Skeletal muscle tissue (tissue), 4 donors: ENCODE measurements around the gene PDPR. TPM values are rescaled to one million over a fixed set of nuclear protein-coding genes. Genes with fewer than 3 reads are reported as not detected.
"Not testable (repeated sequence)": the region's sequence is repeated elsewhere in the genome, so short reads cannot be mapped to it uniquely, and the experiment has no call there.

Source experiments
- H3K27ac ChIP-seq: one replicate; pipeline ENCODE4 v1.7.0; 2013; ENCODE audit warnings: mild to moderate bottlenecking, low read depth, low read length, inconsistent platforms
- H3K27me3 ChIP-seq, 3 donors: one replicate each; pipeline ENCODE4 v1.7.0; 2013; ENCODE audit warnings: low read length in 3 of 3; ENCODE audit not compliant: control insufficient read depth in 3 of 3, insufficient read depth in 3 of 3
- H3K36me3 ChIP-seq, 3 donors: one replicate each; pipeline ENCODE4 v1.7.0; 2013; ENCODE audit warnings: low read length in 3 of 3; ENCODE audit not compliant: control insufficient read depth in 3 of 3, insufficient read depth in 3 of 3
- H3K4me1 ChIP-seq, 3 donors: one replicate each; pipeline ENCODE4 v1.7.0; 2013; ENCODE audit warnings: low read length in 3 of 3, mild to moderate bottlenecking in 3 of 3; ENCODE audit not compliant: control insufficient read depth in 3 of 3, insufficient read depth in 3 of 3
- H3K4me3 ChIP-seq, 3 donors: one replicate each; pipeline ENCODE4 v1.7.0; 2013; ENCODE audit warnings: low read length in 3 of 3
- H3K9ac ChIP-seq, 3 donors: one replicate each; pipeline ENCODE4 v1.7.0; 2013; ENCODE audit warnings: low read length in 3 of 3, mild to moderate bottlenecking in 3 of 3, moderate library complexity in 2 of 3, low read depth in 1 of 3
- H3K9me3 ChIP-seq, 3 donors: one replicate each; pipeline ENCODE4 v1.7.0; 2013; ENCODE audit warnings: low read length in 3 of 3; ENCODE audit not compliant: control insufficient read depth in 3 of 3
- total RNA-seq: library from RNA; depleted of rRNA; stranded (reverse); fragments of >200 nt; gene quantifications from one replicate; pipeline ENCODE4 v1.2.3, GENCODE V29; 2014
- donor health status: Osteomylitis.

PDPR gene
- total RNA-seq, 1 donor from 2014 or later, result 16.2 TPM

DNA sequence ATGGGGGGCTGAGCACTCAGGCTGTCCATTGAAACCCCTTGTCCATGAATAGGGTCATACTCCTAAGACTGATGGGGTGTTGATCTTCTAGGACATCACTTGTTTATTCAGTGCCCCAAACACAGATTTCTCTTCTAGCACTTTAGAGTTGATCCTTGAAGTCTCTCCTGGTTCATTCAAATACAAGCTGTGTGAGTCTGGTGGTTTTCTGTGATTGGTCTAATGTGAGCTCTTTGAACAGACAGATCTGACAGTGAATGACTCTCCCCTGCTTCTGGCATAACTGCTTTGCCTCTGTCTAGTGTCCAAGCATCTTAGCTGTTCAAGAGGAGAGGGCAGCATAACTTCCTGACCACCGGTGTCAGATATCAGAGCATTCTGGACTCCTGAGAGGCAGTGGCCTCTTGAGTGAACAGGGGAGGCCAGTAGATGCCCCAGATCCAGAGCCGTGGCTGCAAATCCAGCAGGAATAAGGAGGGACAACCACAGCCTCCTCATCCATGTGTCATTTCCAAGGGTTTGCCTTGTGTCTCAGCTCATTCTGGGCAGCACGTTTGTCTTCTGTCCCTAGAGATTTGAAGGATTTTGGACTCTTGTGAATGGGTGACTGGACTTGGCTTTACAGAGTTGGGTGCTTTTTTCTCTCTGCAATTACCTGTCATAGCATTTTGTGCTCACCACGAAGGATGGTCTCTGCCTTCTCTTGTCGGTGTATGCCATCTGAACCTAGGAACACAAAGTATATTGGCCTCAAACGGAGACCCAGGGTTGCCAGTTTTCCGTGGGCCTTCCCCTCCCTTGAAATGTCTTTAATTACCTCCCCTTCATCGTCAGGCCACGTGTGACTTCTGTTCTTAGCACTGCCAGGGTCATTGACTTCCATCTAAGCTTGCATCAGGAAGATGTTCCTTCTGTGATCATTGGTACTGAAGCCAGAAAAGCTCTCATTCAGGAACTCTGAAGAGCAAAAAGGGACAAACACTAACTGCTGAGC, 45.5 kb downstream of the PDPR start:
- Histone ChIP-seq H3K4me1 (no peaks in the 10 kb centered on the region), H3K36me3 (peaks cover 38 to 73% (median 64%) of the 10 kb centered on the region in 3 donors), H3K9me3 (no peaks in the 10 kb centered on the region), H3K27ac (no peak overlapping the region), H3K4me3 (no peak overlapping the region), H3K9ac (no peak overlapping the region), H3K27me3 (no peaks in the 10 kb centered on the region)

DNA sequence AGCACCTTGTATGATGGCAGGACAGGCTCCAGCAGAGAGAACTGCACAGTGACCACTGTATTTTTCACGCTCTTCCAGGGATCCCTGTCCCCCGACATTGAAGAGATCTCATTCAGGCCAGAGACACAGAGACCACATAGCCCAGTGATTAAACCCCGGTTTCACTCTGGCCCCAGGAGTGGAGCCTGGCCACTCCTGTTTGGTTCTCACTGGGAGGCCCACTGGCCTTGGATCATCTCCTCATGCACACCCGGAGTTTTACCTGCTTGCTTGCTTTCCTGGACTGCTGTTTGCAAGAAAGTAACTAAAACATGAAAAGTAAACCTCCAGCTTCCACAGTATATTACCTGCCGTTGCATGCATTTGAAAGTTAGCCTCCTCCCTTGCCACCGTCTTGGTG, 46.3 kb downstream of the PDPR start:
- H3K27me3 ChIP-seq, result no peaks in the 10 kb centered on the region
- no peak overlapping the region for H3K9ac ChIP-seq
- peaks cover 38 to 72% (median 62%) of the 10 kb centered on the region in 3 donors for H3K36me3 ChIP-seq
- no peak overlapping the region for H3K27ac ChIP-seq
- no peaks in the 10 kb centered on the region for H3K4me1 ChIP-seq
- no peak overlapping the region for H3K4me3 ChIP-seq
- no peaks in the 10 kb centered on the region for H3K9me3 ChIP-seq

DNA sequence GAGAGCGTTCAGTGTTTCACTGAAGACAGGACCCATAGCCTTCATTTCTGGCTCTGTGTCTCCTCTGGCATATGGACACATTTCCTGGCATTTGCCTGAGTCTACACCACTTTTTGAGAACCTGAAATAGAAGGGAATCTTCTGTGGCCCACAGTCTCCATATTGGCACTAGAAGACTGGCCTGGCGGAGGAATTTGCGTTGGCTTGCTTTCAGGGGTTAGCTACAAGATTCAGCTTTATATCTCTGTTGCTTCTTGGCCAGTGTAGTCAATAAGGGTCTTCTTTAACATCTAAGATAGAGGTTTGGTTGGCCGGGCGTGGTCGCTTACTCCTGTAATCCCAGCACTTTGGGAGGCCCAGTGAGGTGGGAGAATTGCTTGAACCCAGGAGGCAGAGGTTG, 46.7 kb downstream of the PDPR start:
- H3K9ac ChIP-seq, result no peak overlapping the region
- no peak overlapping the region for H3K27ac ChIP-seq
- no peaks in the 10 kb centered on the region for H3K9me3 ChIP-seq
- H3K27me3 ChIP-seq, result no peaks in the 10 kb centered on the region
- H3K4me1 ChIP-seq, result no peaks in the 10 kb centered on the region
- H3K4me3 ChIP-seq, result no peak overlapping the region
- peaks cover 38 to 69% (median 58%) of the 10 kb centered on the region in 3 donors for H3K36me3 ChIP-seq

DNA sequence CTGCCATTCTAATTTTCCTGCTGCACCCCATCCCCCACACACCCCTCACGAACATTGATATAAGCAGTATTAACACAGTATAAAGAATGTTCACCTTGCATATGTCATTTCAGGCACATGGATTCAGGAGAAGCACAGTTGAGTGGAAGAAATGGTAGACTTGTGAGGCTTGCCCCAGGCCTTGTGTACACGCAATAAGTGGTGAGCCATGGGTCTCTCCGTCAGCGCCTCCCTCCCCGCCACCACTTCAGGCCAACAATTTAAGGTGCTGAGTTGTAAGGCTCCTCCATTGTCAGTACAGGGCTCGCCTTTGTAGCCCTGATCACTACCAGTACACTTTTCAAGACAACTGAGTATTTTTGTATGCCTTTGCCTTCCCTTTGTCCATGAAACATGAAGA, 47.2 kb downstream of the PDPR start:
- Histone ChIP-seq H3K36me3 (peaks cover 36 to 63% (median 54%) of the 10 kb centered on the region in 3 donors), H3K9ac (peak overlapping the region in 1 of 3 donors; percentile 16), H3K27ac (no peak overlapping the region), H3K27me3 (no peaks in the 10 kb centered on the region), H3K4me3 (no peak overlapping the region), H3K9me3 (no peaks in the 10 kb centered on the region), H3K4me1 (no peaks in the 10 kb centered on the region)

DNA sequence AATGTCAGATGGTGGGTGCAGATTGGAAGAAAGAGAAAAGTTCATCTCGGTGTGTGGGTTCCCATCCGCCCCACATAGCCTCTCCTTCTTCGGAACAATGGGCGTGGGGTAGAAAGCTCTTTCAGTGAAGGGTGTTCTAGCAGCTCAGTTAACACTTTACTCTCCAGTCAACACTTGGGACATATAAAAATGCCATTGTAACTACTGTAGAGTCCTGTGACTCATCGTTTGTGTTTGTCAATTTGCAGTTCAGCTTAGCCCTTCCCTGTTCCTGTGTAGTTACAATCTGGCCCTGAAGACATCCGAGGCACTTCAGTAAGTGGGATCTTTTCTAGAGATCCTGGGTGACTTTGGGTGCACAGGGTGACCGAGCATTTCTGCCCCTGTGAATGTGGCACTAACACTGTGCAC, 47.9 kb downstream of the PDPR start:
- peaks cover 29 to 57% (median 48%) of the 10 kb centered on the region in 3 donors for H3K36me3 ChIP-seq
- H3K27ac ChIP-seq, result no peak overlapping the region
- H3K4me1 ChIP-seq, result no peaks in the 10 kb centered on the region
- H3K9me3 ChIP-seq, result no peaks in the 10 kb centered on the region
- H3K27me3 ChIP-seq, result no peaks in the 10 kb centered on the region
- H3K4me3 ChIP-seq, result no peak overlapping the region
- H3K9ac ChIP-seq, result no peak overlapping the region

DNA sequence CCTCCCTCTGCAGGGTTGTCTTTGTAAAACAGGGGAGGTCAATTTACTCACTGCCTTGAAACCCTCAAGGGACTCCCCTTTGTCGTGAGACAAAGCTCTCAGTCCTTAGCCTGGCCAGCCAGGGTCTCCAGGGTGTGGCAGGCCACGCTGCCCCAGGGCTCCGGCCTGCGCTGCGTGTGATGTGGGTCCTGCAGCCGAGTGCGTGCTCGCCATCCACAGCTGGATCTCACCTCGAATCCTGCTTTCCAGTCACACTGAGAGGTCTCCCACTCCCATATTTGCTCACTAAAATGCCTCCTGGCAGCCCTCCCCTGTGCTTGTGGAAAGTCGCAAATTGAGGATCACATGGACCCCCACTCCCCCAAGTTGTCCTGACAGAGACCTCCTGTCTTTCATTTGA, 49.5 kb downstream of the PDPR start:
- no peak overlapping the region for H3K9ac ChIP-seq
- H3K4me3 ChIP-seq, result no peak overlapping the region
- H3K4me1 ChIP-seq, result no peaks in the 10 kb centered on the region
- no peaks in the 10 kb centered on the region for H3K9me3 ChIP-seq
- H3K27me3 ChIP-seq, result no peaks in the 10 kb centered on the region
- H3K27ac ChIP-seq, result no peak overlapping the region
- peaks cover 14 to 41% (median 33%) of the 10 kb centered on the region in 3 donors for H3K36me3 ChIP-seq

DNA sequence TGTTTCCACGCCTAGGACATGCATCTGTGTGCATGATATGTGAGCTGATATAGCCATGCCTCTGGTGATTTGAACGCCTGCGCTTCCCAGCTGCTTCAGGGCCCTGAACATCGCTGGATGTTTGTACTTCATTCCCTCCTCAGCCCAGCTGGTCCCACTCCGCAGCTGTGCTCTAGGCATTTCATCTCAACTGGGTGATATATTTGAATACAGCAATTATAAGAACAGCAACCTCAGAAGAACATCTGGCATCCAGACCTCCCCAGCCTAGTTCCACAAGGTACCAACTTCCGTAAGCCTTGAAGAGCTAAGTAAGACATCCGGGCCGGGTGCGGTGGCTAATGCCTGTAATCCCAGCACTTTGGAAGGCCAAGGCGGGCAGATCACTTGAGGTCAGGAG, 52.6 kb downstream of the PDPR start:
- not testable (repeated sequence) for H3K27ac ChIP-seq, H3K9ac ChIP-seq, H3K4me3 ChIP-seq, H3K9me3 ChIP-seq, H3K4me1 ChIP-seq, H3K27me3 ChIP-seq
- H3K36me3 ChIP-seq, result peaks cover 2 to 12% (median 6%) of the 10 kb centered on the region in 3 donors

DNA sequence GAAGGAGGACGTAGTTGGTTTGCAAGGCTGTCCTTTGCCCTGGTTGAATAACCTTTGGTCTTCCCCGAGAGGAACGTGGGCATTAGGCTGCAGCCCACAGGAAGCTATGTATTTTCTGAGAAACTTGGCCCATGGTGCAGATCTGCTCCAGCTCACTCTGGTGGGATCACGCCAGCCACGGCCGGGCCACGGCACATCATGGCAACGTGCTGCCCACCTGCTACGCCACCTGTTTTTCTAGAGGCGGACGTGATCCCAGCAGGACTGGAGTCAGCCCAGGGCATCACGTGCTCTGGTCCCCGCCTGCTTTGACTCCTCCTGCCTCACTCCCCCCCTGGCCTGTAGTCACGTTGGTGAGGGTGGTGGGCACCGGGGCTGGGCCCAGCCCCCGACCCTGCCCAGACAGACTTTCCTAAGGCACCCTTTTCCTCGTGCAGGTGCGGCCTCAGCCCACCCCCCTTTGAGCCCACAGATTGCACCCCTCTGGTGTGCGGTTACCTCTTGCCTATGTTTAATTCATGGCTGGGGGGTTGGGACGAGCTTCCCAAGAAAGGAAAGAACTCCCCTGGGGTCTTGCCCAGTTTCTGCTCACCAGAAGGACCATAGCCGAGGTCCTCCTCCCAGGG, 59.2 kb downstream of the PDPR start, which contains the start of gene CLEC18C:
Gene CLEC18C (plus strand): TSS at position 576 of the 626 bp plus-strand sequence. CDS start 492 bp downstream, outside the sequence.
- not testable (repeated sequence) for H3K9me3 ChIP-seq, H3K4me3 ChIP-seq, H3K36me3 ChIP-seq, H3K27me3 ChIP-seq, H3K4me1 ChIP-seq, H3K9ac ChIP-seq, H3K27ac ChIP-seq

DNA sequence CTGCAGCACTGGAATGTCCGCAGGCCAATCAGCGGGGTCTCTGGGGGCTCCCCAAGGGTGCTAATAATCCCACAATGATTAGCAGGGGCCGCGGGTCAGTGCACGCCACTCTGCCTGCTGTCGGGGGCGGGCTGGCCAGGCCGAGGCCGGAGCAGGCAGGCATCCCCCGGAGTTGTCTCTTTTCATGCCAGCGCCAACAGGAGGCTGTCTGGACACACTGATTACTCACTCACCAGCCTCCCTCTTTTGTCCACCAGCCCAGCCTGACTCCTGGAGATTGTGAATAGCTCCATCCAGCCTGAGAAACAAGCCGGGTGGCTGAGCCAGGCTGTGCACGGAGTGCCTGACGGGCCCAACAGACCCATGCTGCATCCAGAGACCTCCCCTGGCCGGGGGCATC, 59.8 kb downstream of the PDPR start:
- H3K9ac ChIP-seq, H3K9me3 ChIP-seq, H3K27me3 ChIP-seq, H3K27ac ChIP-seq, H3K4me1 ChIP-seq, H3K36me3 ChIP-seq, H3K4me3 ChIP-seq: not testable (repeated sequence)

DNA sequence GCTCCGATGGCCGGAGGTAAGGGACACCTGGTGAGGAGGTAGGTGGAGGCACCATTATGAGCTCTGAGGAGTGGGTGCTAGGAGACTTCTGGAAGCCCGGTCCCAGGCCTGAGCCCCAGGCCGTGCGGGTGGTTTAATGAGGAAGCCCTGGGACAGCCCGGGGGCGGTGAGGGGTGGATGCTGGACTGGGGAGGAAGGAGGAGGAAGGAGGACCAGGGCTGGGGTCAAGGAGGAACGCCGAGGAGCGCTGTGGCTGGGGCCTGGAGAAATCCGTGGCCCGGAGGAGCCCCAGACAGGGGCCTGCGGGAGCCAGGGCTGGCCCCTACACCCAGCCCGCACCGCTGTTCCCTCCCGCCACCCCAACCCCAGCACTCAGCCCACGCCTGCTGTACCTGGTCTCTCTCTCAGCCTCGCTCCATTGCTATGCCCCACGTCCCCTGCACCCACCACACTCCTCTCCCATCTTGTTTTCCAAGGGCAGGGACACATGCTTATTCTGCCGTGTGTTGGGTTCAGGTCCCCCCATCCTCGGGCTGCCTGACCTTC, 60.3 kb downstream of the PDPR start:
- not testable (repeated sequence) for H3K4me3 ChIP-seq, H3K4me1 ChIP-seq, H3K9ac ChIP-seq

More for the DNA sequence above, 60.3 kb downstream of the PDPR start:
- not testable (repeated sequence) for H3K27ac ChIP-seq, H3K9me3 ChIP-seq, H3K27me3 ChIP-seq, H3K36me3 ChIP-seq
